Ishikawa (cell line): Measurements from ENCODE around the gene CDH13.

ENCODE experiments used
- CEBPB ChIP-seq: IDR thresholded peaks from 2 replicates; pipeline ENCODE4 v1.6.1; 2012
- CREB1 ChIP-seq: IDR thresholded peaks from 2 replicates; pipeline ENCODE4 v1.6.1; 2012; ENCODE audit warnings: low read depth
- EGR1 ChIP-seq: IDR thresholded peaks from 2 replicates; pipeline ENCODE4 v1.6.1; 2012
- EP300 ChIP-seq: IDR thresholded peaks from 2 replicates; pipeline ENCODE4 v1.6.1; 2012; ENCODE audit warnings: borderline replicate concordance
- FOXM1 ChIP-seq: IDR thresholded peaks from 2 replicates; pipeline ENCODE4 v1.6.1; 2012; ENCODE audit warnings: low read depth, borderline replicate concordance
- MAX ChIP-seq: IDR thresholded peaks from 2 replicates; pipeline ENCODE4 v1.6.1; 2012
- NFIC ChIP-seq: IDR thresholded peaks from 2 replicates; pipeline ENCODE4 v1.6.1; 2012
- RAD21 ChIP-seq: IDR thresholded peaks from 2 replicates; pipeline ENCODE4 v1.6.1; 2012; ENCODE audit warnings: low read depth
- REST ChIP-seq: IDR thresholded peaks from 2 replicates; pipeline ENCODE4 v1.6.1; 2012; ENCODE audit warnings: low read depth, mild to moderate bottlenecking
- TAF1 ChIP-seq: IDR thresholded peaks from 2 replicates; pipeline ENCODE4 v1.6.1; 2012; ENCODE audit warnings: low read depth, mild to moderate bottlenecking
- TCF12 ChIP-seq: IDR thresholded peaks from 2 replicates; pipeline ENCODE4 v1.6.1; 2012; ENCODE audit warnings: low read depth
- TEAD4 ChIP-seq: IDR thresholded peaks from 2 replicates; pipeline ENCODE4 v1.6.1; 2012
- USF1 ChIP-seq: IDR thresholded peaks from 2 replicates; pipeline ENCODE4 v1.6.1; 2012
- YY1 ChIP-seq: IDR thresholded peaks from 2 replicates; pipeline ENCODE4 v1.6.1; 2012; ENCODE audit warnings: low read depth
- ZBTB7A ChIP-seq: IDR thresholded peaks from 2 replicates; pipeline ENCODE4 v1.6.1; 2012; ENCODE audit warnings: low read depth

The CDH13 gene

GRCh38 chr16:82980810-82981209 lies 354.0 kb downstream of the CDH13 start:
- TF ChIP-seq NFIC (no peak), YY1 (no peak), TEAD4 (no peak), MAX (no peak), CEBPB (no peak), ZBTB7A (no peak)

- no peak for TF ChIP-seq REST
- no peak for TF ChIP-seq USF1
- TF ChIP-seq TCF12, result no peak
- no peak for TF ChIP-seq CEBPB
- no peak for TF ChIP-seq EGR1
- TF ChIP-seq FOXM1, result no peak
- no peak for TF ChIP-seq CREB1
- no peak for TF ChIP-seq TEAD4
- TF ChIP-seq RAD21, result no peak
- no peak for TF ChIP-seq MAX
- no peak for TF ChIP-seq ZBTB7A
- no peak for TF ChIP-seq EP300
- TF ChIP-seq NFIC, result no peak
- TF ChIP-seq TAF1, result no peak
- no peak for TF ChIP-seq YY1
Measured at GRCh38 chr16:82987767-82988166, 361.0 kb downstream of the CDH13 start.

- no peak for TF ChIP-seq FOXM1
- no peak for TF ChIP-seq TAF1
- no peak for TF ChIP-seq CREB1
- TF ChIP-seq ZBTB7A, result no peak
- TF ChIP-seq TCF12, result no peak
- TF ChIP-seq USF1, result no peak
- TF ChIP-seq TEAD4, result no peak
- no peak for TF ChIP-seq NFIC
- no peak for TF ChIP-seq REST
- TF ChIP-seq RAD21, result no peak
- TF ChIP-seq CEBPB, result no peak
Measured at GRCh38 chr16:82990155-82990554, 363.4 kb downstream of the CDH13 start.

GRCh38 chr16:82991410-82991809 lies 364.6 kb downstream of the CDH13 start:
- no peak for TF ChIP-seq EP300
- TF ChIP-seq FOXM1, result no peak
- TF ChIP-seq CREB1, result no peak
- no peak for TF ChIP-seq CEBPB
- no peak for TF ChIP-seq TCF12
- TF ChIP-seq NFIC, result no peak
- no peak for TF ChIP-seq YY1
- no peak for TF ChIP-seq RAD21
- no peak for TF ChIP-seq ZBTB7A
- no peak for TF ChIP-seq EGR1
- TF ChIP-seq TEAD4, result no peak
- no peak for TF ChIP-seq TAF1
- no peak for TF ChIP-seq REST
- no peak for TF ChIP-seq USF1
- TF ChIP-seq MAX, result no peak
